Thoracic aorta (tissue), 2 donors: Measurements from ENCODE around the gene ERBB4. TPM values are rescaled to one million over a fixed set of nuclear protein-coding genes. Genes with fewer than 3 reads are reported as not detected.

ENCODE experiments used
- ATAC-seq: fragments of 150-250 bp; one replicate; pipeline ENCODE4 v1.8.0; 2017; ENCODE audit warnings: low read depth; ENCODE audit not compliant: insufficient number of reproducible peaks, low FRiP score
- DNase-seq: peaks from one replicate; pipeline ENCODE4 v3.0.0-alpha.2; 2020; ENCODE audit warnings: low spot score
- H3K27ac ChIP-seq, 2 donors: fragments of 200-600 bp; sonication (generic); 1 replicate in 1 of 2; 2 replicates in 1 of 2; pipeline ENCODE4 v1.5.1; 2016; ENCODE audit warnings: mild to moderate bottlenecking in 2 of 2, moderate library complexity in 2 of 2
- H3K27me3 ChIP-seq: fragments of 200-600 bp; sonication (generic); replicated peaks from 2 replicates; pipeline ENCODE4 v1.6.0; 2016; ENCODE audit warnings: mild to moderate bottlenecking; ENCODE audit not compliant: insufficient read depth
- H3K36me3 ChIP-seq: fragments of 200-600 bp; sonication (generic); one replicate; pipeline ENCODE4 v1.5.1; 2016
- H3K4me1 ChIP-seq, 2 donors: fragments of 200-600 bp; sonication (generic); 1 replicate in 1 of 2; 2 replicates in 1 of 2; pipeline versions ENCODE4 v1.5.1 to v1.6.0; 2016; ENCODE audit warnings: low read depth in 2 of 2, mild to moderate bottlenecking in 1 of 2; ENCODE audit not compliant: control insufficient read depth in 1 of 2
- H3K4me3 ChIP-seq: fragments of 200-600 bp; sonication (generic); 2 replicates; pipeline ENCODE4 v1.5.1; 2016; ENCODE audit warnings: mild to moderate bottlenecking
- H3K9me3 ChIP-seq: fragments of 200-600 bp; sonication (generic); 2 replicates; pipeline ENCODE4 v1.5.1; 2016
- total RNA-seq, 2 donors: library from RNA; depleted of rRNA; stranded (reverse); fragments of >200 nt; gene quantifications; one replicate each; pipeline versions ENCODE4 v1.1.0 to v1.2.3, GENCODE V29; 2016
- TF ChIP-seq, protein P1 (sequence below): fragments of 200-600 bp; sonication (generic); IDR thresholded peaks from one replicate; pipeline ENCODE4 v1.5.1; 2019; ENCODE audit warnings: antibody characterized with exemption

The ERBB4 gene
- total RNA-seq, 2 donors from 2014 or later: 15.7 to 29.3 TPM

DNA sequence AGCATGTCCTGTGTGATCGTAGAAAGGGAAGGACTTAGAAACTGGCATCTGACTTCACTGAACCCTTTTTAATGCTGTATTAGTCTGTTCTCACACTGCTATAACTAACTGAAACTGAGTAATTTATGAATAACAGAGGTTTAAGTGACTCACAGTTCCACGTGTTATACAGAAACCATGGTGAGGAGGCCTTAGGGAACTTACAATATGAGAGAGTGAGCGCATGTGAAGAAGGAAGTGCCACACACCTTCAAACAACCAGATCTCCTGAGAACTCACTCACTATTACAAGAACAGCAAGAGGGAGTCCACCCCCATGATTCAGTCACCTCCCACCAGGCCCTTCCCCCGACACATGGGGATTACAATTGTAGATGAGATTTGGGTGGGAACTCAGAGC is 1170.9 kb downstream of the ERBB4 start:
- Histone ChIP-seq H3K9me3 (no peaks in the 10 kb centered on the region), H3K27me3 (no peaks in the 10 kb centered on the region), H3K36me3 (no peaks in the 10 kb centered on the region), H3K27ac (no peak overlapping the region), H3K4me1 (no peaks in the 10 kb centered on the region), H3K4me3 (no peak overlapping the region)
- ATAC-seq (no peak), DNase-seq (no peak)
- TF ChIP-seq, protein P1, sequence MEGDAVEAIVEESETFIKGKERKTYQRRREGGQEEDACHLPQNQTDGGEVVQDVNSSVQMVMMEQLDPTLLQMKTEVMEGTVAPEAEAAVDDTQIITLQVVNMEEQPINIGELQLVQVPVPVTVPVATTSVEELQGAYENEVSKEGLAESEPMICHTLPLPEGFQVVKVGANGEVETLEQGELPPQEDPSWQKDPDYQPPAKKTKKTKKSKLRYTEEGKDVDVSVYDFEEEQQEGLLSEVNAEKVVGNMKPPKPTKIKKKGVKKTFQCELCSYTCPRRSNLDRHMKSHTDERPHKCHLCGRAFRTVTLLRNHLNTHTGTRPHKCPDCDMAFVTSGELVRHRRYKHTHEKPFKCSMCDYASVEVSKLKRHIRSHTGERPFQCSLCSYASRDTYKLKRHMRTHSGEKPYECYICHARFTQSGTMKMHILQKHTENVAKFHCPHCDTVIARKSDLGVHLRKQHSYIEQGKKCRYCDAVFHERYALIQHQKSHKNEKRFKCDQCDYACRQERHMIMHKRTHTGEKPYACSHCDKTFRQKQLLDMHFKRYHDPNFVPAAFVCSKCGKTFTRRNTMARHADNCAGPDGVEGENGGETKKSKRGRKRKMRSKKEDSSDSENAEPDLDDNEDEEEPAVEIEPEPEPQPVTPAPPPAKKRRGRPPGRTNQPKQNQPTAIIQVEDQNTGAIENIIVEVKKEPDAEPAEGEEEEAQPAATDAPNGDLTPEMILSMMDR: no peak

DNA sequence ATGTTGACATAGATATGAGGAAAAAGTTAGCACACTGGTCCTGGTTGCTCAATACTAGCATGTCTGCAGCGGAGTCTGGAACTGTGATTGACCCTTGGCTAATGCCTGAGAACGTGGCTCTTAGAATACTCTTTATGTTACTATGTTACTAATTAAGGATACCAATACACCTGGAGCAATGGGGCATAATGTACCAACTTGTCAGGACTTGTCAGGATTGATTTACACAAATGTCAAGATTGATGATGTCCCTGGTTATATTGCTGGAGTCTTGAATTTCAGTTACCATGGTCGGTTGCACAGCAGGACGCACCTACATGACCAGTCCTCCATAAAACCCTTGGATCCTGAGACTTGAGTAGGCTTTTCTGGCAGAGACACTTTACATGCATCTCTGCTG is 1171.3 kb downstream of the ERBB4 start:
- DNase-seq (no peak), ATAC-seq (no peak)
- Histone ChIP-seq H3K27ac (no peak overlapping the region), H3K4me3 (no peak overlapping the region), H3K36me3 (no peaks in the 10 kb centered on the region), H3K9me3 (no peaks in the 10 kb centered on the region), H3K4me1 (no peaks in the 10 kb centered on the region), H3K27me3 (no peaks in the 10 kb centered on the region)
- TF ChIP-seq, protein P1: no peak

GRCh38 chr2:211364911-211365310 is 1173.7 kb downstream of the ERBB4 start:
- no peak for ATAC-seq
- Histone ChIP-seq H3K27me3 (no peaks in the 10 kb centered on the region), H3K4me1 (no peaks in the 10 kb centered on the region), H3K4me3 (no peak overlapping the region), H3K27ac (no peak overlapping the region), H3K36me3 (no peaks in the 10 kb centered on the region), H3K9me3 (no peaks in the 10 kb centered on the region)
- TF ChIP-seq, protein P1: no peak
- no peak for DNase-seq

DNA sequence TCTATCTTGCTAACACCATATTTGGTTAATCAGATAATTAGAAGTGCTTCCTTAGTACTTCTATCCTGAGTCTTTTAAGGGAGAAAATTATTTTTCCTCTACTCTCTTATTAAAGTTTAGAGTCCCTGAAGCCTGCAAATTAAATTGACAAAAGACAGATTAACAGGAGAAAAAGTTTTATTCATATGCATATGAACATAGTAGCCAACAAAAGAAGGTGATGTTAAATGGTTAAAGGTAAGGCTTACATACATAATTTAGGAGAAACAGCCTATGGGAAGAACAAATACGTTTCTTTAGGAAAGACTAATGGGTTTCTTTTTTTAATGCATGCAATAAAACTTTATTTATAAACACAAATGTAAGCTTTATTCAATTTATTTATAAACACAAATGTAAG is 1177.2 kb downstream of the ERBB4 start:
- ATAC-seq (no peak), DNase-seq (no peak)
- H3K36me3 ChIP-seq: no peaks in the 10 kb centered on the region
- TF ChIP-seq, protein P1: no peak
- no peak overlapping the region for H3K4me3 ChIP-seq
- H3K27ac ChIP-seq: no peak overlapping the region
- no peaks in the 10 kb centered on the region for H3K4me1 ChIP-seq
- no peaks in the 10 kb centered on the region for H3K9me3 ChIP-seq
- H3K27me3 ChIP-seq: no peaks in the 10 kb centered on the region

DNA sequence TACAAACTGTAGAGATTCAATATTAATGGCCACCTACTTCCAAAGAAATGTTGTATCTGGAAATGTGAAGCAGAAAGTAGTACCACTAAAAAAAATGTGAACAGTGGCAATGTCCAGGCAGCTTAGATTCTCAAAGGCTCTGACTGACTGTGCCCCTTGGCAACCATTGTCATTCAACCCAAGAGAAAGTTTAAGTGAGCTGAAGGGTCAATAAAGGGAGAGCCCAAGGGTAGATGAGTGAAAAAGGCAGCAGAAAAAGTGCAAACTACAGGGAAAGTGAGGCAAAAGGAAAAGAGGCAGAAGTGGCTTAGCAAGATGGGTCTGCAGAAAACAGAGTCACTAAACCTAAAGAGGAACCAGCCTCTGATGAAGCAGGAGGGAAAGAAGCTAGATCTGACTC is 1179.3 kb downstream of the ERBB4 start:
- Histone ChIP-seq H3K4me3 (no peak overlapping the region), H3K9me3 (no peaks in the 10 kb centered on the region), H3K36me3 (no peaks in the 10 kb centered on the region), H3K27me3 (no peaks in the 10 kb centered on the region), H3K27ac (no peak overlapping the region), H3K4me1 (no peaks in the 10 kb centered on the region)
- DNase-seq (no peak), ATAC-seq (no peak)
- TF ChIP-seq, protein P1: no peak
